IPS DF 19.7 (cell line): ENCODE results near the gene ARRDC2.
"Not testable (repeated sequence)": the region's sequence is repeated elsewhere in the genome, so short reads cannot be mapped to it uniquely, and the experiment has no call there.

ENCODE experiments used
- DNase-seq: peaks from one replicate; pipeline ENCODE4 v3.0.0-alpha.2; 2013; ENCODE audit warnings: low read depth, low spot score

Gene ARRDC2

DNA sequence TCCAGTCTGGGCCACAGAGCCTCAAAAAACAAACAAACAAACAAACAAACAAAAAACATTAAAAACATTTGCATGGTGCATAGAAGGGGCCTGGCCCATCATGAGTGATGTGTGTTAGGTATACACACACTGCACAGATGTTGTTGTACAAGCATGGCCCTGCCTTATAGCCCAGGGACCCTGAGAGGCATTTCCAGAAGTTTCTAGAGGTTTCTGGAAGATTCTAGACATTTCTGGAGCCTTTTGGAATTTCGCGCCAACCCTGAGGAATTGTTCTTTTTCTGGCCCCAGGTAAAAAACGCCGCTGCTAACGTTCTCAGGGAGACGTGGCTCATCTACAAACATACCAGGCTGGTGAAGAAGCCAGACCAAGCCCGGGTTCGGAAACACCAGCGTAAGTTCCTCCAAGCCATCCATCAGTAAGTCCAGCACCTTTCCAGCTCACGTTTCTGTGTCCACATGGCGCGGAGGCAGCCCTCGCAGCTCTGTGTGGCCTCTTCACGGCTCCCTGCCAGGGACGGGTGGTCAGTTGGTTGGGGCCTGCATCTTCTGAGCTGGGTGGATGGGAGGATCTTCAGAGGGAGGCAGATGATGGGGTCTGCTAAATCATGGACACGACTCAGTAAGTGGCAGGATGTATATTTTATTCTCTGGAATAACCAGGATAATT lies 18.4 kb upstream of the ARRDC2 start:
- DNase-seq, result no peak

GRCh38 chr19:17993076-17993813 lies 14.7 kb upstream of the ARRDC2 start:
- DNase-seq, result no peak

DNA sequence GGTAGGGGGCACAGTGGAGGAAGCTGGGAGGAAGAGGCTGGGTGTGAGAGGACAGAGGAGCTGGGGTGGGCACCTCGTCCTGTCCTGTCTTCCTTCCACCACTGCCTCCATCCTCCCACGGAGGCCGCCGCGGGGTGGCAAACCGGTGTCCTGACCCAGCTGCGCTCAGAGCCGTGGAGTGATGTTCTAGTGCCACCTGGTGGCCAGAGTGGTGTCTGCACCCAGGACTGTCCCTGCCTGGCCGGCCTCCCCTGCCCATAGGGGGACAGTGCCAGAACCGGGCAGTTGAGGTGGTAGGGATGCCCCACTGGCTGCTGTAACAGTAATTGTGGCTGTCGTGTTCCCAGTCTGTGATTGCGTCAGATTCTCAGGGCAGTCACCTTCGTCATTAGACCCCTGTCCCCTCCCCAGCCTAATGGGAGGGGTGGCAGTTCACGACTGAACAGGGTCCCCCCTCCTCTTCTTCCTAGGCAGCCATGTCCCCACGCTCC lies 11.1 kb upstream of the ARRDC2 start:
- no peak for DNase-seq

DNA sequence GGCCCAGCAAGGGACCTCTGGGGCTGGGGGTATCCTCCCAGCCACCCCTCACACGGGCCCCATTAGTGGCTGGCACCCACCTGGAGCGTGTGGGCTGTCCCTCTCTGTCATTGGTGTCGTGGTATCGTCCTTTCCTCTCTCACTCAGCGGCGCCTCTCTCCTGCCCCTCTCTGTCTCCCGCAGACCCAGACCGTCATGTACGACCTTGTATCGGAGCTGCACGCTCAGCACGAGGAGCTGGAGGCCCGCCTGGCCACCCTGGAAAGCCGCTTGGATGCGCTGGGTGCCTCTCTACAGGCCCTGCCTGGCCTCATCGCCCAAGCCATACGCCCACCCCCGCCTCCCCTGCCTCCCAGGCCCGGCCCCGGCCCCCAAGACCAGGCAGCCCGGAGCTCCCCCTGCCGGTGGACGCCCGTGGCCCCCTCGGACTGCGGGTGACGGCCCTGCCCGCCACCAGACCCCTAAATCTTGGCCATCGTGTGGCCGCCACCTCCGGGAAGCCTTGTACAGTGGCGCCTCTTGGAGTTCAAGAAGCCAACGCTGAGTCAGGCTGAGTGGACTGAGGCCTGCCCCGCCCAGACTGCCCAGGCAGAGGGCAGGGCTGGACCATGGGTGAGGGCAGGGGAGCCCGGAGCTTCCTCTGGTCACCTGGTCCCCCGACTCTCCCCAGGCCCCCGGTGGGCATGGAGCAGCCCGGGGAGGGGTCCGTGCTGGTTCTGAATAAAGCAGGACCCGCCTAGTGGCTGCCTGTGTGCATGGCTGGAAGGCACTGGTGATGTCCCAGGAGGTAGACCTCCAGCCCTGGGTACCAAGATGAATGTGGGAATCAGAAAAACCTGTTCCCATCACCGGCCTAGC lies 9.8 kb upstream of the ARRDC2 start:
- DNase-seq, result no peak

GRCh38 chr19:17998827-17999150 lies 9.2 kb upstream of the ARRDC2 start:
- no peak for DNase-seq

DNA sequence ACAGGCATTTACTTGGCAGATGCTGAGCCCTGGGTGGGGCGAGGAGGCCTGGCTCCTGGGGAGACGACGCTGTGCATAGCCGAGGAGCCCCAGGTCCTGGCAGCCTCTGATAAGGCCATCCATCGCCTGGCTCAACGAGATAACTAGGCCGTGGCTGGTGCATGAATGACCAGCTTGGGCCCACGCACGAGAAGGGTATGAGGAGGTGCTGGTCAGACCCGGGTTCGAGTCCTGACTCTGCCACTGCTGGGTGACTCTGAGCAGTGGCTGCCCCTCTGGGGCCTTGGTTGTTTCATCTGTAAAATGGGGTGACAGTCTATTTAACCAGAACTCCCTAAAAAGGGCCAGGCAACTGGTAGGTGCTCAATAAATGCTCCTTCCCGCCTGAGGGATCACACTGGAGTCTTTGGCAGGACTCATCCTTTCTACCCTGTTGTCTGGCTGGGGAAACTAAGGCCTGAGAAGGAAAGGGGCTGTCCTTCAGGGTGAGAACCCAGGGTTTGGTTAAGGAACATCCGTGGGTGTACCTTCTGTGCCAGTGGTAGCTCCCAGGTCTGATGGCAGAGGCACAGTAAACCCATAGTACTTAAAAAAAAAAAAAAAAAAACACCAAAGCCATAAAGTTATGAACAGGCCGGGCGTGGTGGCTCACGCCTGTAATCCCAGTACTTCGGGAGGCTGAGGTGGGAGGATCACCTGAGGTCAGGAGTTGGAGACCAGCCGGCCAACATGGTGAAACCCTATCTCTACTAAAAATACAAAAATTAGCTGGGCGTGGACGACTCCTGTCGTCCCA lies 8.1 kb upstream of the ARRDC2 start:
- no peak for DNase-seq

GRCh38 chr19:18000480-18000914 lies 7.5 kb upstream of the ARRDC2 start:
- DNase-seq, result no peak

DNA sequence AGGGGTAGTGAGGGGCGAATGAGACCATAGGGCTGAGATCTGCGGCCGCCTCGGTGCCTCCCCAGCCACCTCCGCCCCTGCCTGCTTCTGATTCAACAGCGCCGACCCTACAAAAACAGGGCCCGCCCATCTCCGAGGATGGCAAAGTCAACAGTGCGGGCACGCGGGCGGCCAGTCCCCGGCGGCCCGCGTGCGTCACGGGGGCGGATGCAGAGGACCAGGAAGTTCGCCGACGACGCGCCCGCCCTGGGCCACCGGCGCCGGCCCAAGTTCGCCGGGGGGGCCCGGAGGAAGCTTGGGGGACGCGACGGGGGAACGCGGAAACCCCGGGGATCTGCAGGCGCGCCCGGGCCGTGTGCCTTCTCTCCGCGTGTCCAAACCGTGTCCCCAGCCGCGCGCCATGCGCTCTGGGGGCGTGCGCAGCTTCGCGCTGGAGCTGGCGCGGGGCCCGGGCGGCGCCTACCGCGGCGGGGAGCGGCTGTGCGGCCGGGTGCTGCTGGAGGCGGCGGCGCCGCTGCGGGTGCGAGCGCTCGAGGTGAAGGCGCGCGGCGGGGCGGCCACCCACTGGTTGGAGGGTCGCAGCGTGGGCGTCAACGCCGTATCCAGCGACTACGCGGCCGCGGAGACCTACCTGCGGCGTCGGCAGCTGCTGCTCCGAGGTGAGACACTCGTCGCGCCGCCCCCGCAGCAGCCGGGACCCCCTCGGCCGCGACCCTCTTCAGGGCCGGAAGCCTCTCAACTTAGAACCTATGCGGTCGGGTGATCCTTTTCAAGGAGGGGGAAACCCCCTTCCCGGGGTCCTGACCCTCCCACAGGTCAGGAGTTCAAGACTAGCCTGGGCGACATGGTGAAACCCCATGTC lies 6.8 kb upstream of the ARRDC2 start:
- no peak for DNase-seq

DNA sequence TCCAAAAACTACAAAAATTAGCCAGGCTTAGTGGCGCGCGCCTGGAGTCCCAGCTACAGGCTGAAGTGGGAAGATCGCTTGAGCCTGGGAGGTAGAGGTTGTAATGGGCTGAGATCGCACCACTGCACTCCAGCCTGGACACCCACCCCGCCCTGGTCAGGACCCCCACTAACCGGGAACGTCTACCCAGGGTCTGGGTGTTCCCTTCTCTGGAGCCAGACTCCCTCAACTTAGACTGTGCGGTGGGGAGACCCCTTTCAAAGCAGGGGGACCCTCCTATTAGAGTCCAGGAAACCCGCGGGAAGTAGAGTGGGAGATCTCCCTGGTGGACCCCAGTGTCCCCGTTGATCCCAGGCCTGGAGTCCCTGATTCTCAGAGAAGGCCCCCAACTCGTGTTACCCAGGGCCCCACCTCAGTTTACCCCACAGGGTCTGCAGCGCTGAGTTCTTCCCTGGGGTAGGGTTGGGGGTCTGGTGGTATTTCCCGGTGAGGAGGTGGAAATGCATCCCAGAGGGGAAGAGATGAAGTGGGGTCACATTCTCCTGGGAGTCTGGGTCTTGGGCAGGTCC lies 6.1 kb upstream of the ARRDC2 start:
- DNase-seq, result no peak

GRCh38 chr19:18002347-18002850 lies 5.6 kb upstream of the ARRDC2 start:
- no peak for DNase-seq

DNA sequence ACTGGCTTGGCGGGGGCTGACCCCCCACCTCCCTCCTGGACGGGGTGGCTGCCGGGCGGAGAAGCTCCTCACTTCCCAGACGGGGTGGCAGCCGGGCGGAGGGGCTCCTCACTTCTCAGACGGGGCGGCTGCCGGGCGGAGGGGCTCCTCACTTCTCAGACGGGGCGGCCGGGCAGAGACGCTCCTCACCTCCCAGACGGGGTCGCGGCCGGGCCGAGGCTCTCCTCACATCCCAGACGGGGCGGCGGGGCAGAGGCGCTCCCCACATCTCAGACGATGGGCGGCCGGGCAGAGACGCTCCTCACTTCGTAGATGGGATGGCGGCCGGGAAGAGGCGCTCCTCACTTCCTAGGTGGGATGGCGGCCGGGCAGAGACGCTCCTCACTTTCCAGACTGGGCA lies 2.2 kb upstream of the ARRDC2 start:
- not testable (repeated sequence) for DNase-seq

- DNase-seq, result no peak
Observed at GRCh38 chr19:18007044-18007916, 690 bp upstream of the ARRDC2 start.

- no peak for DNase-seq
Observed at GRCh38 chr19:18008814-18009213, 844 bp downstream of the ARRDC2 start.

DNA sequence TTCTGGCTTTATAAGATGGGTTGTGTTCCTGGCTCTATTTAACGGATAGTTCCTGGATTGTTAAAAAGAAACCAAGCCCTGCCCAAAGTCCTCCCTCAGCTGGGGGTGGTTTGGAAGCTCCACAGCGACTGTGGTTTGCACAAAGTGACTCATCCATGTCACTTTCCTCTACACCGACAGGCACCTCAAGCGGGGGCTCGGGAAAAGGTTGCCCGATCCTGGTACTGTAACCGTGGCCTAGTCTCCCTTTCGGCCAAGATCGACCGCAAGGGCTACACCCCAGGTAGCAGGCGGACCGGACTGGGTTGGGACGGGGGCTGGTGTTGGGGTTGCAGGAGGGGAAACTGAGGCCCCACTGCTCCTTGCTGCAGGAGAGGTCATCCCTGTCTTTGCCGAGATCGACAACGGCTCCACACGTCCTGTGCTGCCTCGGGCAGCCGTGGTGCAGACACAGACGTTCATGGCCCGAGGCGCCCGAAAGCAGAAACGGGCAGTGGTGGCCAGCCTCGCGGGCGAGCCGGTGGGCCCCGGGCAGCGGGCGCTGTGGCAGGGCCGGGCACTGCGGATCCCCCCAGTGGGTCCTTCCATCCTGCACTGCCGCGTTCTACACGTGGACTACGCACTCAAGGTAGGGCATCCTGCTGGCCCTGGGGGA lies 1.6 kb downstream of the ARRDC2 start:
- DNase-seq, result no peak

GRCh38 chr19:18010149-18010548 lies 2.2 kb downstream of the ARRDC2 start:
- no peak for DNase-seq

DNA sequence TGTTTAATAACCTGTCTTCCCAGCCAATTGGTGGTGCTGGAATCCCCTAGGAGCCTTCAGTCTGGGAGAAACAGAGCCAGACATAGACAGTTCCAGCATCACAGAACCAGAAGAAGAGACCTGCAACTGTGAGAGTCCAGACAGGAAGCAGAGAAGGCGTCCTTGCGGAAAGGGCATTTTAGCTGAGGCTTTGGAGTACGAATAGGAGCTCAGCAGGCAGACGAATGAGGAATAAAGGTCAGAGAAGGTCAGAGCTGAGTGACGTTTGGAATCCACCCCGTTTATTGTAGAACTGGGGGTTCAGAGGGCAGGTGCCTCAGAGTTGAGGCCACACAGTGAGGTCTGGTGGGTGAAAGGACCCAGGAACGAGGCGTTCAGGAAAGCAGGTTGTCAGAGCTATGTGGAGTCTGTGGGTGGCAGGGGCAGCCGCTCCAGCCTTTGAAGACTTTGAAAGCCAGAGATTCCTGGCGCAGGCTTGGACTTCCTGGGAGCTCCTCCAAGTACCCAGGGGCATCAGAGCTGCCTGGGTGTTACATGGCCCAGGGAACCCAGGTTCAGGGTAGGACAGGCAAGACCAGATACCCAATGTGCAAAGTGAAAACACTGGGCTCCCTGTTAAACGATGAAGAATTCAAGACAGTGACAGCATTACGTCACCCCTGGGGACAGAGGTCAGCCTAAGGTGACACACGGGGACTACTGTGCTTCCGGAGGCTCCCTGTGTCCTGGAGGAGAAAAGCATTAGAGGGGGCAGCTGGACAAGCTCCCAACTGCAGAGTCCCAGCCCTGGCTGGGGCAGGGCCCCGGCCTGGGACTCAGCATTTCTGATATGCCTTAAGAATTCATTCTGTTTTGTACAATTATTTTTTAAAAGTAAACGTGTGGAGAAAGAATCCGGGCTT lies 5.5 kb downstream of the ARRDC2 start:
- no peak for DNase-seq

DNA sequence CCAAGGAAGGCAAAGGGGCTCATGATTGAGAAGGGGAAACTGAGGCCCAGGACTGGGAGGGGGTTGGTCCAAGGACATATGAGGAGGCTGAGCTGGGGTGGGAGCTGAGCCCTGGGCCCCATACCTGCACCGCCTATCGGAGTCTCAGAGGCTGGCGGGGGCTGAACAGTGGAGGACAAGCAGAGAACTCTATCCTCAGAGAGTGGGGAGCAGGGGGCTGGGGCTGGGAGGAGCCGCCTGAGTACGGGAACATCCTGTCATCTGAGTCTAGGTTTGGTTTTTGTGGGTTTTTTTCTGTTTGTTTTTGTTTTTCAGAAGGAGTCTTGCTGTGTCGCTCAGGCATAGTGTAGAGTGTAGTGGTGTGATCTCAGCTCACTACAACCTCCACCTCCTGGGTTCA lies 6.2 kb downstream of the ARRDC2 start:
- no peak for DNase-seq
